SJSA1 (cell line): ENCODE data around the gene KRT1. TPM values are rescaled to one million over a fixed set of nuclear protein-coding genes. Genes with fewer than 3 reads are reported as not detected.

Experiments used
- DNase-seq, 2 experiments: peaks; one replicate each; pipeline ENCODE4 v3.0.0-alpha.2; 2015 to 2020; ENCODE audit warnings: low spot score in 2 of 2, low read depth in 1 of 2
- H3K27ac ChIP-seq: fragments of 250-450 bp; sonication (Bioruptor Pico); 2 replicates; pipeline ENCODE4 v1.5.1; 2020; ENCODE audit warnings: mild to moderate bottlenecking, moderate library complexity
- H3K27me3 ChIP-seq: fragments of 250-450 bp; sonication (Bioruptor Pico); replicated peaks from 2 replicates; pipeline ENCODE4 v1.5.1; 2020; ENCODE audit warnings: mild to moderate bottlenecking, moderate library complexity
- H3K36me3 ChIP-seq: fragments of 250-450 bp; sonication (Bioruptor Pico); 2 replicates; pipeline ENCODE4 v1.5.1; 2020; ENCODE audit warnings: mild to moderate bottlenecking
- H3K4me1 ChIP-seq: fragments of 250-450 bp; sonication (Bioruptor Pico); replicated peaks from 2 replicates; pipeline ENCODE4 v1.6.1; 2021; ENCODE audit warnings: mild to moderate bottlenecking
- H3K4me3 ChIP-seq: fragments of 250-450 bp; sonication (Bioruptor Pico); 2 replicates; pipeline ENCODE4 v1.5.1; 2020; ENCODE audit warnings: mild to moderate bottlenecking
- H3K9me3 ChIP-seq: fragments of 250-450 bp; sonication (Bioruptor Pico); replicated peaks from 2 replicates; pipeline ENCODE4 v1.5.1; 2020; ENCODE audit warnings: mild to moderate bottlenecking
- total RNA-seq: library from RNA; depleted of rRNA; stranded (reverse); fragments of >200 nt; shearing (Covaris generic); gene quantifications from 2 replicates; pipeline ENCODE4 v1.2.3, GENCODE V29; 2014

The KRT1 gene
- total RNA-seq, 1 experiment from 2014 or later = 1.00 TPM

DNA sequence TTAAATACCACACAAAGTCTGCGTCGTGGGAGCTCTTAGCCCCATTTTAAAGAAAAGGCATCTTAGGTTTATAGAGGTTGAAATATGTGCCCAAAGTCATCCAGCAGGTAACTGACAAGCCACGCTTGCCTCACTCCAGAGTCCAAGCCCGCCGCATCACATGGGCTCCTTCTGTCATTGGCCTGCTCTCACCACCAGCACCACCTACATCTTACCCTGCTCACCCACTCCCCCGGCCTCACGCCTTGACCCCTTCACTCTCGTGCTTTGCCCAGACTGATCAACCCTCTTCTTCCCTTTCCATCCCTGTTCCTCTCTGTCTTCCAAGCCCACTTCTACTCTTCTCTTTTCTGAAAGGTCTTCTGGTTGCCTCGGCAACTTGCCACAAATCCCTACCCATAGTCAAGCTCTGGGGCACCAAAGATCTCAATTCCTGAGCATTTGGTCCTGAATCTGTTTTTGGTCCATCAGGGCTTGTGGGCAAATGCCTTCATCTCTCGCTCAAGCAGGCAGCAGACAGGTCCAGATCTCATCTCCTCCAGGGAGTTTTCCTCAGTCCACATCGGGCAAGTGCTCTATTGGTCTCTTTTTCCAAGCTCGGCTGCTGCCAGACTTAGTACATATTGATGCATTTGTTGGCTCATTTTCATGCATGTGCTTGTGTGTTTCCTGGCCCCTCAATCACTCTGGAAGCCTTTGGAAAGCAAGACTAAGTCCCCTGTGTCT is 3.5 kb upstream of the KRT1 start:
- peak; percentile 83 to 96 for DNase-seq
- Histone ChIP-seq H3K27me3 (peaks cover 42% of the 10 kb centered on the region), H3K27ac (no peak overlapping the region), H3K9me3 (peaks cover 10% of the 10 kb centered on the region), H3K4me3 (no peak overlapping the region), H3K36me3 (no peaks in the 10 kb centered on the region), H3K4me1 (no peaks in the 10 kb centered on the region)

DNA sequence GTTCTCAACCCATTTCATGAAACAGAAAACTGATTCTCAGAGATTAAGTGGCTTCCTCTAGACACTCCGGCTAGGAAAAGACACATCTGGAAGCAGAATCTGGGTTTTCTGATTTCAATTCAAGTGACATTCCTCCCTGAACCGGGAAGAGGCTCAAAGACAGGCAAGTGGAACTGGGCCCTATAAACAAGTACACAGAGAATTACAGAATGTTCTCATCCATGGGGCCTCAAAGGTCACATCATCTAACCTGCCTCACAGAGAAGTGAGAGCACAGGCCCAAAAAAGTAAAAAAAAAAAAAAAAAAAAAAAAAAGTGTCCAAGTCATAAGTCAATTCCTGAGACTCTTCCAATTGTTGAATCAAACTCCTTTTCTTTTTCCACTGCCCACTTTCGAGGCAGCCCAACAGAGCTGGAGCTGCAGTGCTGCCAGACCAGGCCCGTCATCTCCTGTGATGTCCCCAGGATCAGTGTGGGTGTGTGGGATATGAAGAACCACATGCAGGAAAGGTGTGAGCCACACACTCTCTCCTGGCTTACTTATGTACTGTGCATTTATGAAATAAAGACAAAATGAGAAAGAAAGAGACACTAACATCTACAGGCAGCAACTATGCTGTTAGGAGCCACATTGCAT is 2.8 kb upstream of the KRT1 start:
- H3K27me3 ChIP-seq = peaks cover 35% of the 10 kb centered on the region
- H3K4me3 ChIP-seq = no peak overlapping the region
- H3K36me3 ChIP-seq = no peaks in the 10 kb centered on the region
- no peak overlapping the region for H3K27ac ChIP-seq
- no peaks in the 10 kb centered on the region for H3K4me1 ChIP-seq
- H3K9me3 ChIP-seq = peaks cover 10% of the 10 kb centered on the region
- DNase-seq = peak; percentile 80 to 94

DNA sequence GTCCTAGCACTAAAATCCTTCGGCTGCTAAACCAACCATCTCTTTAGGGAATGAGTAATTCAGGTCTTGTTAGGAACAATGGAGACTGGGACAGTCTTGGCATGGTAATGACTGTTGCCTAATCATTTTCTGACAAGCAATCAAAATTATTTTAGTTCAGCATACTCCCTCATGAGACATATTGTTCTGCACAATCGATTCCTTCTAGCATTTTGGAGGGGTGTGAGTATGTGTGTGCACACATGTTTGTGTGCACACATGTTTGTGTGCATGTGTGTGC is 2.1 kb upstream of the KRT1 start:
- Histone ChIP-seq H3K4me3 (no peak overlapping the region), H3K9me3 (peaks cover 8% of the 10 kb centered on the region), H3K4me1 (no peaks in the 10 kb centered on the region), H3K36me3 (peaks cover 3% of the 10 kb centered on the region; the same call in 1 of the 2 replicates), H3K27me3 (peaks cover 29% of the 10 kb centered on the region), H3K27ac (no peak overlapping the region)
- DNase-seq = peak in 1 of 2 experiments; percentile 84

DNA sequence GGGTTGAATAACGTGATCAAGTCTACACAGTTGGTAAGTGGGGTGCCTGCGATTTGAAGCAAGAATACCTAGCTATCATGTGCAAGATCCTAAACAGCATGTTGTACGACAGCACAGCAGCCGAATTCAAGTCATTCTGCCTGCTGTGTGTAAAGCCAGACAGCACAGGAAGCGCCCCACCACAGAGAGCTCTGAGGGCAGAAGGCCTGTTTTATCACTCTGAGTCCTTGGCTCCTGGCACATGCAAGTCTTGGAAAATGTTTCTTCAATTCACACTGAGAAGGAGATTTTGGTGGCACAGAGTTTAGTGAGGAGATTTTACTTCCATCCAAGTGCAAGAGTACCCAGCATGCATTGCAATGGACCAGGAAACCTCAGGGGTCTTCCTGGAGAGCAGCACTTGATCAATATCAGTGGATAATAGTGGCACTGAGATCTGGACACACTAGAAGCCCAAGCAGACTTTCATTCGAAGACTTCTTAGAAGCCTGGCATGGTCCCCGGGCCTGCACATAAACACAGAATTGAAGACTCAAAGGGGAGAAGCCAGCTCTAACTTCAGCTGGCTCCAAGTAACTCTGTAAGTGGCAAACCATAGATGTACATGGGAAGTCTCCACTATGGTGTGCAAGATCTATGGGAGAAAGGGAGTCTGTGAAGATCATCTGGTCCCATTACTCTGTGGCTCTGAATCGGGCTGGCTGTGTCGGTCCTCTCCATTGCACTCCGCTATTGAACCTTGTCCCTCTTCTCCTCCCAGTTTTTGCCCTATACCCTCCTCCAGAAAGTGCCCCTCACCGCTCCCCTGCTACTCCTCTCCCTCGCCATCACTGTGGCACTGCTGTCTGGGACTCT is 1.5 kb upstream of the KRT1 start:
- no peaks in the 10 kb centered on the region for H3K4me1 ChIP-seq
- H3K4me3 ChIP-seq = no peak overlapping the region
- peaks cover 13% of the 10 kb centered on the region for H3K9me3 ChIP-seq
- no peak overlapping the region for H3K27ac ChIP-seq
- H3K36me3 ChIP-seq = peaks cover 9% of the 10 kb centered on the region
- peak; percentile 83 to 95 for DNase-seq
- peaks cover 25% of the 10 kb centered on the region for H3K27me3 ChIP-seq

DNA sequence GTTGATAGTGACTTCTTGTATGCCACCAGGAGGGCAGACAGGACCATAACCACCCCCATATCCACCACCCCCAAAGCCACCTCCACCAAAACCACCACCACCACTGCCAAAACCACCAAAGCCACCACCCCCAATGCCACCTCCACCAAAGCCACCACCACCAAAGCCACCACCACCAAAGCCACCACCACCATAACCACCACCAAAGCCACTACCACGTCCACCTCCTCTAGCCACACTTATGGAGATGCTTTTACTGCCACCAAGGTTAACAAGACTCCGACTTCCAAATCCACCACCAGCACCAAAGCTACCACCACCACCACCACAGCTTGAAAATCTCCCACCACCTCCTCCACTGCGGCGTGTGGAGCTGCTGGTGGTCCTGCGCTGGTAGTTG is 332 bp downstream of the KRT1 start:
- H3K27me3 ChIP-seq = peaks cover 12% of the 10 kb centered on the region; the same call in 1 of the 2 replicates
- peaks cover 27% of the 10 kb centered on the region for H3K36me3 ChIP-seq

DNA sequence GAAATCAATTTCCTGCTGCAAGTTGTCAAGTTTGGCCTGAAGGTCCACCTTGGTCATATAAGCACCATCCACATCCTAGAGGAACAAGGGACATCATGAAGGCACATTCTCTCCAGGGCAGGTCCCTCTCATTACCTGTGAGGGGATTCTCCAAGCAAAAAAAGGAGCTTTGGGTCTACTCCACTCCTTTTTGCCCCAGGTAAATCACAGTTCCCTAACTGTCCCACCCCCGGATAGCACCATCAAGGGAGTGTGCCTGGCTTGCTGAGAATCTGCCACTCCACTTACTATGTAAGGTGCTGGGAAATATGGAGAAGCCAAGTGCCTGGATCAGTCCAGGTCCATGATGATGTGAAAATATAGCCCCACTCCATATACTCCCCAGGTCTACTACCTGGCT is 2.5 kb downstream of the KRT1 start:
- Histone ChIP-seq H3K27ac (no peak overlapping the region), H3K9me3 (peaks cover 17% of the 10 kb centered on the region), H3K4me3 (no peak overlapping the region), H3K36me3 (peaks cover 49% of the 10 kb centered on the region), H3K27me3 (peaks cover 8% of the 10 kb centered on the region; the same call in 1 of the 2 replicates), H3K4me1 (peaks cover 3% of the 10 kb centered on the region)
- DNase-seq = peak; percentile 83 to 92

More for the DNA sequence above, 332 bp downstream of the KRT1 start:
- Histone ChIP-seq H3K4me3 (no peak overlapping the region), H3K9me3 (peaks cover 14% of the 10 kb centered on the region), H3K4me1 (no peaks in the 10 kb centered on the region), H3K27ac (no peak overlapping the region)
- DNase-seq = peak in 1 of 2 experiments; percentile 95

DNA sequence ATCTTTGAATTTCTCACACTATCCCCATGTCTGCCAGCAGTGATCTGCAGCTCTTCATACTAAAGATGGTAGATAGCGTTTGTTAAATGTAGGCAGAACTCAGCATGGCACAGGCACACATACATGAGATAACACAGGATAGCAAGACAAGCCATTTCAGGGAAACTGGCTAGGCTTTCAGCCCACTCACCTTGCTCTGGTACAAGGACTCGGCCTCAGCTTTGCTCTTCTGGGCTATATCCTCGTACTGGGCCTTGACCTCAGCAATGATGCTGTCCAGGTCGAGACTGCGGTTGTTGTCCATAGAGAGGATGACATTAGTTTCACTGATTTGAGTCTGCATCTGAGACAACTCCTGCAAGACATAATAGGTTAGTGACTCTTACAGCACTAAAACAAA is 3.1 kb downstream of the KRT1 start:
- peaks cover 52% of the 10 kb centered on the region for H3K36me3 ChIP-seq
- no peak overlapping the region for H3K4me3 ChIP-seq
- H3K27ac ChIP-seq = no peak overlapping the region
- peaks cover 8% of the 10 kb centered on the region; the same call in 1 of the 2 replicates for H3K27me3 ChIP-seq
- peaks cover 8% of the 10 kb centered on the region for H3K4me1 ChIP-seq
- H3K9me3 ChIP-seq = peaks cover 17% of the 10 kb centered on the region
- peak; percentile 80 to 94 for DNase-seq

DNA sequence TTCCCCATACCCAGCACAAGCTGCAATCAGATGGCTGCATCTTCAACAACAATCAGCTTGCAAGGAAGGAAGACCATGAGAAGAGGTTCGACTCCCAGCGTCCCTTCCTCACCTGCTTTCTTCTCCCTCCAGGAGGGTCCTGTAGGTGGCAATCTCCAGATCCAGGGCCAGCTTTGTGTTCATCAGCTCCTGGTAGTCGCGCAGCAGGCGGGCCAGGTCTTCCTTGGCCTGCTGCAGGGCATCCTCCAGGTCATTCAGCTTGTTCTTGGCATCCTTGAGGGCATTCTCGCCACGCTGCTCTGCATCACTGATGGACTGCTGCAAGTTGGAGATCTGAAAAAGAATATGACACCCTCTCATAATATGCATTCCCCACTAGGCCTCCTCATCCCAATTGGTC is 4.0 kb downstream of the KRT1 start:
- DNase-seq = peak in 1 of 2 experiments; percentile 95
- peaks cover 61% of the 10 kb centered on the region for H3K36me3 ChIP-seq
- H3K4me1 ChIP-seq = peaks cover 13% of the 10 kb centered on the region
- no peak overlapping the region for H3K27ac ChIP-seq
- H3K9me3 ChIP-seq = peaks cover 17% of the 10 kb centered on the region
- peaks cover 8% of the 10 kb centered on the region; the same call in 1 of the 2 replicates for H3K27me3 ChIP-seq
- H3K4me3 ChIP-seq = no peak overlapping the region

DNA sequence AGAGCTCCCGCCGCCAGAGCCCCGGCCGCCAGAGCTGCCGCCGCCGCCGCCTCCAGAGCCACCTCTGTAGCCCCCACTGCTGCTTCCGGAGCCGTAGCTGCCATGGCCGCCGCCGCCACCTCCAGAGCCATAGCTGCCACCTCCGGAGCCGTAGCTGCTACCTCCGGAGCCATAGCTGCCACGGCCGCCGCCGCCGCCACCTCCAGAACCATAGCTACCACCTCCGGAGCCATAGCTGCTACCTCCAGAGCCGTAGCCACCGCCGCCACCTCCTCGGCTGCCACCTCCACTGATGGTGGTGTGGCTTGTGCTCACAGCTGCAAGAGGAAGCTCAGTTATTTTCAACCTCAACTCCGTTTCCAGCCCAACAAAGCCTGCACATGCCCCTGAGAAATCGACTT is 4.9 kb downstream of the KRT1 start:
- DNase-seq = peak; percentile 77 to 97
- no peaks in the 10 kb centered on the region for H3K27me3 ChIP-seq
- H3K4me1 ChIP-seq = peaks cover 13% of the 10 kb centered on the region
- H3K36me3 ChIP-seq = peaks cover 69% of the 10 kb centered on the region
- H3K4me3 ChIP-seq = no peak overlapping the region
- H3K9me3 ChIP-seq = peaks cover 17% of the 10 kb centered on the region
- H3K27ac ChIP-seq = no peak overlapping the region

DNA sequence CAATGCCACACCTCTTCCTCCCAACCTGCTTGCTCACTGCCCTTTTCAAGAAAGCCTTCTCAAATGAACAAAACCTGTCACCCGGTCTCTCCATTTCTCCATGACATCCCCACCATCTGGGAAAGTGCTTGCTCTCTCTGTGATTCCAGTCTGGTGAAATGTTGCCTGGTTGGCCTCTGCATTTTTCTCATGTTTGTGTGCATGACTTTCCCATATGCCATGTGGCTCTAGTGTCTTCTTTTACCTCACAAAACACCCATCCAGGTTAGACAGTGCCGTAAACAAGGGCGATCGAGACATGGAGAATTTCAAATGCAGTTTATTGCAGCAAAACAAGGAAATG is 5.8 kb downstream of the KRT1 start:
- Histone ChIP-seq H3K36me3 (peaks cover 77% of the 10 kb centered on the region), H3K4me1 (peaks cover 13% of the 10 kb centered on the region), H3K9me3 (peaks cover 15% of the 10 kb centered on the region), H3K27ac (no peak overlapping the region), H3K27me3 (no peaks in the 10 kb centered on the region), H3K4me3 (no peak overlapping the region)
- peak in 1 of 2 experiments; percentile 91 for DNase-seq

DNA sequence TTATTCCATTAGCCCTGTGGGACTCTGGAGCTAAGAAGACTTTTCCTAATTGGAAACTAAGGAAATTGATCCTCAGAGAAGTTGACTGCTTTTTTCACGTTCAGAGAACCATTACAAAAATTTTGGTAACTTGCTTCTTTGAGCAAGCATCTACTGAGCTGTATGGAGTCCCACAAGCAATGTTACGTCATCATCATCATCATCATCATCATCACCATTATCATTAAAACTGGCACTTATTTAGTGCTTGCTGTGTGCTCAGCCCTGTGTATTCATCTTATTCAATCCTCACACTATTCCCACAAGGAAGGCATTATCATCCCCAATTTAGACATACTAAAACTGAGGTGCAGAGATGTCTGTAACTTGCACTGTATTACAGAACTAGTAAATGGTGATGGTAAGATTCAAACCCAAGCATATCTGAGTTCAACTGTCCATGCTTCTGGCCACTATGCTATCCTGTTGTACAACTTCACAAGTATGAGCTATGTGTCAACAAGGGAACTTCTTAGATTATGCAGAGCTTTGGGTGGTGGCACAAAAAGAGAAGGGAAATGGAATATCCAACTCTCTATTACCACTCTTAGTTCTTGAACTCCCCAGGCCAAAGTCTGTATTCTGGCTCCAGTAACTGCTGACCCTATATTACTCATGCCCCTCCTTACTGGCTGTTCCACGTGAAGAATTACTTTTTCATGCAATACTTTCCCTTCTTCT is 6.3 kb downstream of the KRT1 start:
- no peak overlapping the region for H3K27ac ChIP-seq
- DNase-seq = peak in 1 of 2 experiments; percentile 74
- peaks cover 13% of the 10 kb centered on the region for H3K4me1 ChIP-seq
- peaks cover 13% of the 10 kb centered on the region for H3K9me3 ChIP-seq
- no peak overlapping the region for H3K4me3 ChIP-seq
- peaks cover 80% of the 10 kb centered on the region for H3K36me3 ChIP-seq
- H3K27me3 ChIP-seq = no peaks in the 10 kb centered on the region

DNA sequence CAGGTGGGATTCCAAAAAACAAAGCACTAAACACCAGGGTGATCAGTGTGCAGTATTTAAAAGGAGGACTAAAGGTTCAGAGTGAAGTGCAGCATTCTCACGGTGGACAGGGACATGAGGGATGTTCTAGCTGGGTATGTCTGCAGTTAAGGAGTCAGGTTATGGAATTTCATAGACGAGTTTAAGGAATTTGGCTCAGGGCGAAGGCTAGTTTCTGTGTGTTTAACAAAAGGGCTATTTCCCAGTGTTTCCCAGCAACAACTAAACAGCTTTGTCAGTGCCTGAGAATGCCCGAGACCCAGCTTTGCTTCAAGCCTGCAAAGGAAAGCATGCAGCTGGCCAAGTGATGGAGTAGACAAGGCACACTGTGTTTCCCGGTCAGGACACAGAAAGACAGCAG is 7.0 kb downstream of the KRT1 start:
- peaks cover 13% of the 10 kb centered on the region for H3K4me1 ChIP-seq
- DNase-seq = peak; percentile 78 to 93
- H3K27ac ChIP-seq = no peak overlapping the region
- H3K27me3 ChIP-seq = no peaks in the 10 kb centered on the region
- H3K4me3 ChIP-seq = no peak overlapping the region
- peaks cover 86% of the 10 kb centered on the region for H3K36me3 ChIP-seq
- peaks cover 13% of the 10 kb centered on the region for H3K9me3 ChIP-seq

DNA sequence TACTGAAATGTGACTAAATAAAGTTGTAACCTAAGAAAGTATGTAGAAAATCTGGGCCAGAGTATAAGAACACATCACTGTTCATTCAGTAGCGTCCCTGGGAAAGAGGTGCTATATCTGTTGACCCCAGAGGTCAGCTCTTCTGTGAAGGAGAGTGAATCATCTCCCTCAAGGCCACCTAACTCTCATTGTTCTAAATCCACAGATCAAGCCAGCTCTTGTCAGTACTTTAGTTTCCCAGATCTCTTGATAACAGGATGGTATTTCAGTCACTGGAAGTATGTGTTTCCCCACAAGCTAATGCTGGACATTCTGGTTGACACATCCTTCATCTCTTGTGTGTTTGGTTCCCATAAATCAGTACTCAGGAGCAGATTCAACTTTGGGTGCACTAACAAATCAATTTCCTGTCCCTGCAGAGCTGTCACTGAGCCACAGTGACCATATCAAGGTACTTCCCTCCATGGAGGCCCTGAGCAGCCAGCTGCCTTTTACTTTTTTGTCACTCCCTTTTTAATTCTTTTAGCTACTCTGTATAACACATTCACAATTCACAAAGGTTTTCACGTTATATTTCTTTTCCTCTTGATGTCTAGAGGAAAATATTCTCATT is 7.8 kb downstream of the KRT1 start:
- peak; percentile 92 to 99 for DNase-seq
- peak overlapping the region; percentile 0; the same call in 1 of the 2 replicates for H3K27ac ChIP-seq
- H3K36me3 ChIP-seq = peaks cover 90% of the 10 kb centered on the region
- H3K9me3 ChIP-seq = peaks cover 13% of the 10 kb centered on the region
- H3K27me3 ChIP-seq = no peaks in the 10 kb centered on the region
- peaks cover 13% of the 10 kb centered on the region for H3K4me1 ChIP-seq
- H3K4me3 ChIP-seq = no peak overlapping the region
